GM12891 (cell line): ENCODE measurements around the gene SLC39A2.

Experiments
- DNase-seq: peaks from one replicate; pipeline ENCODE4 v3.0.0; 2011; ENCODE audit warnings: low spot score; ENCODE audit not compliant: insufficient read length
- FAIRE-seq: peaks from 2 replicates; lab custom pipeline; 2011; peaks lifted over from hg19 to GRCh38; lab: Jason Lieb, UNC
- PAX5 ChIP-seq: IDR thresholded peaks from 2 replicates; pipeline ENCODE4 v1.6.1; 2011; ENCODE audit warnings: low read length, moderate library complexity, mild to moderate bottlenecking; ENCODE audit not compliant: insufficient read depth, severe bottlenecking
- POLR2A ChIP-seq: IDR thresholded peaks from 2 replicates; pipeline ENCODE4 v1.6.1; 2011; ENCODE audit warnings: low read depth, low read length, control low read depth
- POLR2AphosphoS5 ChIP-seq: IDR thresholded peaks from 2 replicates; pipeline ENCODE4 v1.6.1; 2011; ENCODE audit warnings: low read depth, low read length, control low read depth
- POU2F2 ChIP-seq: IDR thresholded peaks from 2 replicates; pipeline ENCODE4 v1.6.1; 2011; ENCODE audit warnings: low read depth, mild to moderate bottlenecking, control low read depth, low read length, moderate library complexity
- SPI1 ChIP-seq: IDR thresholded peaks from 2 replicates; pipeline ENCODE4 v1.6.1; 2011; ENCODE audit warnings: low read depth, low read length, control low read depth
- TAF1 ChIP-seq: IDR thresholded peaks from 2 replicates; pipeline ENCODE4 v1.6.1; 2011; ENCODE audit warnings: low read depth, low read length, control low read depth

Gene SLC39A2

DNA sequence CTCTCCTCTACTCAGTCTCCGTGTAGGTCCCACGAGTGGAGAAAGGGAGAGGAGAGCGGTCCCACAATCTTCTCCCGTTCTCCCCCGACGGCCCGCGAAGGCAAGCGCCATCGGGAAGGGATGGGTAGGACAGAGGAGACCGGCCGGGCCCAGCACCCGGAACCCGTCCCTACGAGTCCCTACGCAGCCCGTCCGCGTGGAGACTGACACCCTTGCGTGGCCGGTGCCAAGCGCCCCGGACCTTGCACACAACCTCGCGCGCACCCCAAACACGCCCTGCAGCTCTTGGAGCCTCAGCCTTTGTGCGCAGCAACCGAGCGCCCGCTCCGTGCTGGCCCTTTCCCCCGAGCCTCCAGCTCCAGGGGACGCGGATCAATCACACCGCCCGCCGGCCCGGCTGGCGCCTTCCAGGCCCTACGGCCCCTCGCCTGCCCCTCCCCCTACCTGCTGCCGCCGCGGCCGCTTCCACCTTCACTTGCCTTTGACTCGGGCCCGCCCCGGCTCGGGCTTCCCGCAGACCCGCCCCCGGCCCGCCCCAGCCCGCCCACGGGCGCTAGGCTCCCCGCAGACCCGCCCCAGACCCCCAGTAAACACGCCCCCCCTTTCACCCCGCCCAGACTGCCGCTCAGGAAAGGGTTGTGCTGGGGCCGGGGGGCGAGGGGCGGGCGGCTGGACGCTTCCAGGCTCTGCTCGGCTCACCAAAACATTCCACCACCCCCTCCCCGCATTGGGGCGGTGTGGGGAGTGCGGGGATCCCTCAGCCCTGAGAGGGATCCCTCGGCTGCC lies 25.7 kb downstream of the SLC39A2 start, which contains the start of gene NDRG2:
TSS of gene NDRG2 (minus strand) at position 477 of the 786 bp plus-strand sequence. CDS start 1,746 bp downstream, outside the sequence.
- no peak for FAIRE-seq
- peak; percentile 76 for DNase-seq
- TF ChIP-seq SPI1 (no peak), POU2F2 (no peak), POLR2AphosphoS5 (no peak), PAX5 (no peak), POLR2A (no peak)

DNA sequence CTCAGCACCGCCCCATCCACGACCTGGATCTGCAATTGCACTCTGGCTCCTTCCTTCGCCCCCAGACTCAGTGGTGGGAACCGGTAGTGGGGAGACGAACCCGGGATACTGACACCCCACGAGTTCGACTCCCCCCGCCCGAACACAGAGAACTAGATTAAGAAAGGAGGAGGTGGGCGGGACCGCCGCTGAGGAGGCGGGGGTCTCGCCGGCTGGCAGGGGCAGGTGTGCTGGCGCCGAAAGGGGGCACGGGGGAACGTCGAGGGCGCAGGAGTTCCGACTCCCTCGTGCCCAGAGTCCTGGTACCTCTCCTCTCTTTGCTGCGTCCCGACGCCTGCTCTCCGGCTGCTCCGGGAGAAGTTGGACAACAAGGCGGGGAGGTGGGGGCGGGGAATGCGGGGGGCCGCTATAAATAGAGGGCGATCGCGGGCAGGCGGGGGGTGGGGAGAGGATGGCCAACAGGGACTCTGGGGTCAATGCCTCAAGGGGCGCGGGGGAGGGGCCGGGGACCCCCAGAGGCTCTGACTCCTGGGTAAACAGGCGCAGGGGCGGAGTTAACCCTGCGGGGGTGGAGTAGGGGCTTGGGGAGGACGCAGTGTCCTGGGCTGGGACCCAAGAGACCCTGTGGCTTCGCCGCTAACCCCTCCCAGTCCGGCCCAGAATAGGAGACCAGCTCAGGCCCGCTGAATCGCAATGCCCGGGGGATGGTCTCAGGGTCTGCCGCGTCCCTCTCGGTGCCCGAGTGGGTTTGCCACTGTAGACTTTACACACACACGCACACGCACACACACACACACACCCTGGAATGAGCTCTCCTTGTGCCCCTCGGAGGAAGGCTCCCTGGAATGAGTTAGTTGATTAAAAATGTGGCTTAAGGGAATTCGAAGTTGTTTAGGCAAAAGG lies 26.5 kb downstream of the SLC39A2 start:
- no peak for FAIRE-seq
- TF ChIP-seq TAF1 (no peak), SPI1 (no peak)
- DNase-seq, result no peak

DNA sequence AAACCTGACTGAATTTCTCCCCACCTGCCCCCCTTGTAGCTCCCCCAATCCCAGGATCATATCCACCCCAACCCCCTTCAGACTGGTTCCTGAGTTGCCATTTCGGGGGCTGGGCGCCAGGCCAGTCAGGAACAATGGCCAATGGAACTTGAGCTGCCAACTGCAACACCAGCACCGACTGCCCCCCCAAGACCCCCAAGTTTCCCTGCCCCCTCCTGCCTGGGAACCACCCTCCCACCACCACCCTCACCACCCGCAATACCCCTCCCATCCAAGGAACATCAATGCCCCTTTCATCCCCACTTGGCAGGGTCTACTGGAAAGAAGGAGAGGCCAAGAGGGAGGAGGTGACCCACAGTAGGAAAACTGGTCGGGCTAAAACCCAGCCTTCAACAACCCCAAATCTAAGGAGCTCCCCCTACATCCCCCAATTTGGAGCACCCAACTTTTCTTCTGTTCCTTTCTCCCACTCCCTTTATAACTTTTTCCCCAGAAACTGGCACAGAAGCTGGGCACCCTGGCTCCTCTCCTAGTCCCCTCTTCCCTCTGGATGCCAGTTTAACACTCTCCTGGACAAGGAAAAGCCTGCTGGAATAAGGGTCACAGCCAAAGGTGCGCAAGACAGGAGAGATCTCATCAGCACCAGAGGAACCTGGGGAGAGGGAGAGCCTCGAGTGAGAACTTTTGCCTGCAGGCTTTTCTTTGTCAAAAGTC lies 27.3 kb downstream of the SLC39A2 start:
- TF ChIP-seq POU2F2 (no peak), POLR2AphosphoS5 (no peak), SPI1 (no peak), POLR2A (no peak), PAX5 (no peak), TAF1 (no peak)
- DNase-seq (no peak), FAIRE-seq (no peak)

DNA sequence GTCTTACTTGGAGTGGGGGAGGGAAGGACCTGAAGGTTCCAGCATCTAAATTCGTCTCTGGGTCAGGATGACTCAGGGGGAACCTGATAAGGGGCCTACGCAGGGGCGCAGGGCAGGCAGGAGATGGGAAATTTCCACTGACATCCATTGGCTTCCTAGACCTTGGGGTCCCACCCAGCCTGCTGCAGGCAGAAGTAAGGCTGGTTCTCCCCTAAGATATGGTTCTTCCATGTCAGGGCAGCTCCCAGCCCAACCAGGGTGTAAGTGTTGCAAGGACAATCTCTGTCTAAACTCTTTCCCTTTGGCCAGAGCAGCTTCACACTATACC lies 27.9 kb downstream of the SLC39A2 start:
- DNase-seq (no peak), FAIRE-seq (no peak)
- no peak for TF ChIP-seq POLR2AphosphoS5
- TF ChIP-seq POLR2A, result no peak
- no peak for TF ChIP-seq SPI1
- TF ChIP-seq PAX5, result no peak
- TF ChIP-seq POU2F2, result no peak
- TF ChIP-seq TAF1, result no peak

- TF ChIP-seq PAX5, result no peak
- TF ChIP-seq POU2F2, result no peak
- no peak for TF ChIP-seq TAF1
- FAIRE-seq (no peak), DNase-seq (no peak)
Observed at GRCh38 chr14:21029917-21030316, 30.8 kb downstream of the SLC39A2 start, which contains the start of gene TPPP2. TPPP2 (plus strand) TSS chr14:21030217; CDS start chr14:21030582, 365 bp downstream.

DNA sequence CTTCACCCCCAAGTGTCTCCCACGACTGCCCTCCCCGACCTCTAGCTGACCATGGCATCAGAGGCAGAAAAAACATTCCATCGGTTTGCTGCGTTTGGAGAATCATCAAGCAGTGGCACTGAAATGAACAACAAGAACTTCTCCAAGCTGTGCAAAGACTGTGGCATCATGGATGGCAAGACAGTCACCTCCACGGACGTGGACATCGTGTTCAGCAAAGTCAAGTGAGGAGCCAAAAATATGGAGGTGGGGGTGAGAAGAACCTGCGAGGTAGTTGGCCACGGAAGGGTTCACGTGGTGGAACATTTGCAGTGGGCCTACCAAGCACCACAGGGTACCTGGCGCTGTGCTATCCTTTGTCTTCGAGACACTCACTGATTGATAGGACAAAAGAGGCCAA lies 31.4 kb downstream of the SLC39A2 start:
- DNase-seq, result no peak
- TF ChIP-seq PAX5 (no peak), SPI1 (no peak), POLR2AphosphoS5 (no peak), TAF1 (no peak), POU2F2 (no peak), POLR2A (no peak)
- FAIRE-seq, result no peak

DNA sequence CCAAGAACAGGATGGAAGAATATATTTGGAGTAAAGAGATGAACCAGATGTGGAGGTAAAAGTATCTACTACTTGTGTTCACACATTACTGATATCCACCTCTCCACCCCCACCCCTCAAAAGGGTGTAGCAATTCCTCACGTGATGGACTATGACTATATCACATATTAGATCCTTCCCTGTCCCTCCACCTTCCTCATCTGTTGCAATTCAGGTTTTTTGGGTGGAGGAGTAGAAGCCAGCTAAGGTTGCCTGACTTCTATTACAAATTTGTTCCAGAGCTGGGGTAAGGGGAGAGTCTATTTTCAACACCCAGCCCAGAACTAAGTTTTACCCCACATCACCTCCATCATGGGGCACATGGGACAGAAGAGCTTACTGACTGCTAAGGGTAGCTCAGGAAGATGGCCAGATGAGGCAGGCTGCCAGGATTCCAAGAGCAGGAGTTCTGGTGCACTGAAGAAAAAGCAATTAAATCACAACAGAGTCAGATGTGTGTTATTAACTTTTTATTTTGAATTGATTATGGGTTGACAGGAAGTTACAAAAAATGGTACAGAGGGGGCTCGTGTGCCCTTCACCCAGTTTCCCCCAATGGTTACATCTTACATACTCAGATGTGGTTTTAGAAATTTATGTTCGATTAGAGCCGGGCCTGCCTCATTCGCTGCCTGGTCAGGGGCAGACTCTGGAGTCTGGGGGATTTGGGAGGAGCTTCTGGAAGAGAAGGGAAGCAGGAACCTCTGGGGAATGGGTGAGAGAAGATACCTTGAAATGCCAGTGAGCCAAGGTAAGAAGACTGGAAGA lies 33.4 kb downstream of the SLC39A2 start:
- DNase-seq, result no peak
- no peak for FAIRE-seq

DNA sequence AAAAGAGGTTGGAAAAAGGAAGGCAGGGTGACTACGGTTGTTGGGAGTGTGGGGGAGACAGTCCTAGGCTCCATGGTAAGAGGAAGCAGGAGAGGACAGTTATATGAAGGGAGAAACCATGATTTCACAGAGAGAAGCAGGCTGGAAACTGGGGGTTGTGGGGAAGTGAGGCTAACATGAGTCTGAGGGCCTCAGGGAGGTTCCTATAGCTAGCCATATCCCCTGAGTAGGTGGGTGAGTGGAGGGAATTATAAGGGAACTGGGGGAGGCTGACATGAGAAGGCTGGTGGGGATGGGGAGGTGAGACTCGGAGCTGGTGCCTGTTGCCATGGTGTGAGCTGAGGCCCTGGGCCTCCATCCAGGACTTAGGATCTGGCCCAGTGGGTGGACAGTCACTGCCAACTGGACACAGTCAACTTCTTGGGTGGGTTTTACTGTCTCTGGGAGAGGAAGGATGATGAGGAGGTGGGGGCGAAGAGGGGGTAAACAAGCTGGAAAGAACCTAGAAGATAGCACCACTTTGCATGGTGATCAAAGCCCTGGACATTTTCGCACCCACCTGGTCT lies 34.1 kb downstream of the SLC39A2 start:
- FAIRE-seq, result no peak
- TF ChIP-seq POLR2AphosphoS5 (no peak), TAF1 (no peak), PAX5 (no peak), POLR2A (no peak), SPI1 (no peak), POU2F2 (no peak)
- DNase-seq, result no peak

More for the DNA sequence above, 33.4 kb downstream of the SLC39A2 start:
- no peak for TF ChIP-seq POU2F2
- TF ChIP-seq PAX5, result no peak
- TF ChIP-seq POLR2A, result no peak
- no peak for TF ChIP-seq POLR2AphosphoS5
- no peak for TF ChIP-seq TAF1
- TF ChIP-seq SPI1, result no peak

DNA sequence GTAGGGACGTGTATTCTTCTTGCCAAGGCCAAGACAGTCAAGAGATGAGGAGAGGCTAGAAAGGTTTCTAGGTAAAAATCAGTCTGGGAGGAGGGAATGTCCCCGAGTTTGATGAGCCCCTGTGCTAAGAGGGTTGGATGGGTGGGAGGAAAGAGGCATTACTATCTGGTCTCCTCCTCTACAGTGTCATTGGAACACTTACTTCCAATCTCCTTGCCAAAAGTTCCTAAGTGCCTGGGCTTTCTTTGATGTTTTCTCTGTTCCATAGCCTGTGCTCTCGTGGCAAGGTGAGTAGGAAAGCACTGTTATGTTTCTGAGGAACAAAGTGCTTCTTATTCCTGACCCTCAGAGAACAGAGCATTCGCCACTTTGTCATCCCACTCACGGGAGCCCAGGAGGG lies 35.6 kb downstream of the SLC39A2 start, which contains the start of gene RNASE13:
TSS of gene RNASE13 (minus strand) at position 101 of the 400 bp plus-strand sequence. CDS start 519 bp downstream, outside the sequence.
- no peak for DNase-seq
- TF ChIP-seq SPI1 (no peak), PAX5 (no peak), TAF1 (no peak), POLR2A (no peak), POLR2AphosphoS5 (no peak), POU2F2 (no peak)
- no peak for FAIRE-seq
